Neural cell (in vitro differentiated cells): ENCODE measurements around the gene SLC9C1. TPM values are rescaled to one million over a fixed set of nuclear protein-coding genes. Genes with fewer than 3 reads are reported as not detected.

Experiments used
- H2AFZ ChIP-seq: fragments of 200-600, 300-800 bp; sonication (generic), shearing (Covaris generic); 2 replicates; pipeline ENCODE4 v1.6.0; 2014; ENCODE audit warnings: low read depth, mild to moderate bottlenecking, antibody characterized with exemption, low read length, moderate library complexity
- H3F3A ChIP-seq: fragments of 200-600 bp; shearing (Covaris generic); 2 replicates; pipeline ENCODE4 v1.6.1; 2016; ENCODE audit warnings: mild to moderate bottlenecking, moderate library complexity, mixed read lengths, antibody characterized with exemption, low read length; ENCODE audit not compliant: insufficient read depth, poor library complexity, severe bottlenecking
- H3K27ac ChIP-seq: fragments of 200-600, 300-800 bp; sonication (generic), shearing (Covaris generic); 2 replicates; pipeline ENCODE4 v1.5.1; 2014; ENCODE audit warnings: mild to moderate bottlenecking, low read length, moderate library complexity
- H3K27me3 ChIP-seq: fragments of 300-800, 200-600 bp; sonication (generic), shearing (Covaris generic); 2 replicates; pipeline ENCODE4 v1.6.0; 2014; ENCODE audit warnings: mild to moderate bottlenecking, low read depth, low read length, moderate library complexity; ENCODE audit not compliant: insufficient read depth
- H3K36me3 ChIP-seq: fragments of 300-800, 200-600 bp; sonication (generic), shearing (Covaris generic); 2 replicates; pipeline ENCODE4 v1.5.1; 2014; ENCODE audit warnings: mild to moderate bottlenecking, antibody characterized with exemption, low read length, moderate library complexity; ENCODE audit not compliant: insufficient read depth
- H3K4me2 ChIP-seq: fragments of 300-800, 200-600 bp; sonication (generic), shearing (Covaris generic); 2 replicates; pipeline ENCODE4 v1.6.0; 2014; ENCODE audit warnings: mild to moderate bottlenecking, low read length
- H3K4me3 ChIP-seq: fragments of 300-800, 200-600 bp; sonication (generic), shearing (Covaris generic); 2 replicates; pipeline ENCODE4 v1.5.1; 2014; ENCODE audit warnings: mild to moderate bottlenecking, low read length, moderate library complexity
- H3K79me2 ChIP-seq: fragments of 200-600 bp; shearing (Covaris generic); replicated peaks from 2 replicates; pipeline ENCODE4 v1.6.0; 2014; ENCODE audit warnings: mild to moderate bottlenecking, low read length, moderate library complexity; ENCODE audit not compliant: insufficient read depth
- H3K9ac ChIP-seq: fragments of 300-800, 200-600 bp; sonication (generic), shearing (Covaris generic); 2 replicates; pipeline ENCODE4 v1.6.1; 2016; ENCODE audit warnings: mild to moderate bottlenecking, low read length, mixed read lengths
- H3K9me2 ChIP-seq: fragments of 200-600 bp; shearing (Covaris generic); 2 replicates; pipeline ENCODE4 v1.6.1; 2016; ENCODE audit warnings: mild to moderate bottlenecking, low read length, mixed read lengths; ENCODE audit not compliant: insufficient read depth
- H3K9me3 ChIP-seq: fragments of 200-600, 300-800 bp; sonication (generic), shearing (Covaris generic); 2 replicates; pipeline ENCODE4 v1.6.1; 2016; ENCODE audit warnings: mild to moderate bottlenecking, mixed run types, low read length, moderate library complexity, mixed read lengths
- H4K20me1 ChIP-seq: fragments of 200-600 bp; shearing (Covaris generic); 2 replicates; pipeline ENCODE4 v1.6.1; 2016; ENCODE audit warnings: mild to moderate bottlenecking, mixed run types; ENCODE audit not compliant: insufficient read depth
- CTCF ChIP-seq: fragments of 450-650 bp; IDR thresholded peaks from 2 replicates; pipeline ENCODE4 v1.5.1; 2014; ENCODE audit warnings: antibody characterized with exemption, mild to moderate bottlenecking, moderate library complexity; ENCODE audit not compliant: poor library complexity, severe bottlenecking
- EP300 ChIP-seq: fragments of 450-650 bp; conservative IDR thresholded peaks from 2 replicates; pipeline ENCODE4 v1.6.1; 2014; ENCODE audit warnings: antibody characterized with exemption, mild to moderate bottlenecking, moderate library complexity; ENCODE audit not compliant: poor library complexity, severe bottlenecking
- EZH2 ChIP-seq: fragments of 200-600, 300-800 bp; shearing (Covaris generic), sonication (generic); IDR thresholded peaks from 2 replicates; pipeline ENCODE4 v1.6.1; 2014; ENCODE audit warnings: antibody characterized with exemption, low read length, borderline replicate concordance, mild to moderate bottlenecking; ENCODE audit not compliant: insufficient read depth, poor library complexity, severe bottlenecking
- MXI1 ChIP-seq: fragments of 450-650 bp; conservative IDR thresholded peaks from 2 replicates; pipeline ENCODE4 v1.6.1; 2014; ENCODE audit warnings: antibody characterized with exemption, mild to moderate bottlenecking; ENCODE audit not compliant: poor library complexity, severe bottlenecking
- POLR2AphosphoS5 ChIP-seq: IDR thresholded peaks from 2 replicates; pipeline ENCODE4 v1.6.1; 2012
- RAD21 ChIP-seq: fragments of 450-650 bp; conservative IDR thresholded peaks from 2 replicates; pipeline ENCODE4 v1.6.1; 2014; ENCODE audit warnings: antibody characterized with exemption, mild to moderate bottlenecking, moderate library complexity
- REST ChIP-seq: IDR thresholded peaks from 2 replicates; pipeline ENCODE4 v1.6.1; 2012; ENCODE audit warnings: borderline replicate concordance
- SMC3 ChIP-seq: fragments of 450-650 bp; conservative IDR thresholded peaks from 2 replicates; pipeline ENCODE4 v1.6.1; 2014; ENCODE audit warnings: antibody characterized with exemption, mild to moderate bottlenecking, moderate library complexity; ENCODE audit not compliant: poor library complexity
- TAF1 ChIP-seq: IDR thresholded peaks from 2 replicates; pipeline ENCODE4 v1.6.1; 2012; ENCODE audit warnings: low read depth
- polyA plus RNA-seq: library from polyadenylated mRNA; depleted of rRNA; stranded (reverse); fragments of >200 nt; gene quantifications from 2 replicates; pipeline ENCODE4 v1.2.3, GENCODE V29; 2014

Gene SLC9C1
- polyA plus RNA-seq, 1 donor from 2014 or later = not detected

- Histone ChIP-seq H3K27ac (no peak overlapping the region), H3K4me3 (no peak overlapping the region), H3K9ac (no peak overlapping the region), H2AFZ (no peak overlapping the region), H3K9me3 (no peaks in the 10 kb centered on the region), H3K27me3 (no peaks in the 10 kb centered on the region), H3K4me2 (no peak overlapping the region), H3K36me3 (no peaks in the 10 kb centered on the region), H4K20me1 (no peaks in the 10 kb centered on the region), H3K79me2 (no peaks in the 10 kb centered on the region), H3F3A (no peaks in the 10 kb centered on the region), H3K9me2 (no peaks in the 10 kb centered on the region)
- no peak for TF ChIP-seq MXI1
- TF ChIP-seq EZH2 = no peak
- no peak for TF ChIP-seq CTCF
- TF ChIP-seq EP300 = no peak
- TF ChIP-seq SMC3 = no peak
- TF ChIP-seq TAF1 = no peak
- no peak for TF ChIP-seq REST
- TF ChIP-seq POLR2AphosphoS5 = no peak
- TF ChIP-seq RAD21 = no peak
Measured at GRCh38 chr3:112231727-112232126, 62.3 kb downstream of the SLC9C1 start.

GRCh38 chr3:112230033-112230432 lies 64.0 kb downstream of the SLC9C1 start:
- H3K36me3 ChIP-seq = no peaks in the 10 kb centered on the region
- H3K9me2 ChIP-seq = no peaks in the 10 kb centered on the region
- H3K4me3 ChIP-seq = no peak overlapping the region
- H3K79me2 ChIP-seq = no peaks in the 10 kb centered on the region
- H3K27me3 ChIP-seq = no peaks in the 10 kb centered on the region
- no peak for TF ChIP-seq SMC3
- no peak for TF ChIP-seq CTCF
- TF ChIP-seq POLR2AphosphoS5 = no peak
- no peak for TF ChIP-seq TAF1
- no peak for TF ChIP-seq RAD21
- TF ChIP-seq EZH2 = no peak
- no peak for TF ChIP-seq REST
- no peak for TF ChIP-seq EP300
- TF ChIP-seq MXI1 = no peak
- H3K4me2 ChIP-seq = no peak overlapping the region
- no peaks in the 10 kb centered on the region for H3F3A ChIP-seq
- no peaks in the 10 kb centered on the region for H4K20me1 ChIP-seq
- H3K27ac ChIP-seq = no peak overlapping the region
- H2AFZ ChIP-seq = no peak overlapping the region
- no peak overlapping the region for H3K9ac ChIP-seq
- no peaks in the 10 kb centered on the region for H3K9me3 ChIP-seq
